ENCODE measurements around the gene SPATA17. TPM values are rescaled to one million over a fixed set of nuclear protein-coding genes. Genes with fewer than 3 reads are reported as not detected.

SPATA17 gene
- total and polyA plus RNA-seq, 2 of the 8 experiments (the other 6 are each of a cell fraction or from before 2014, with no cell fraction given), result 0.17 to 0.48 TPM

DNA sequence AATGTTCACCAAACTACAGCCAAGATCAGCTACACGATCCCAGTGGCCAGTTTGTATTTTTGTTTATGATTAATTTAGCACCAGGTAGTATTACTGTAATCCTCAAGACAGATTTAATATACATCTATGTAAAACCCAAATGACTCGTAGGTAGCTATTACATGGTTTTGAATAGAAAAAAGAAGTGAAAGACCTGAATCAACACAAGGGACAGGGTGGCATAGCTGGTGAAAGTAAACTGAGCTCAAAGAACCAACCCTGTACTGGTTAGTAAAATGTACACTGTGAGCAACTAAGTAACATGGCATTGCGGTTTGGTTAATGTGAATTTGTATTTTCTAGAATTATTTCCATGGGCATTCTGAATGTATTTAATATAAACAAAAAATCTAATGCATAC, 9.1 kb upstream of the SPATA17 start:
- ChIA-PET POLR2A (ENCODE audit: partially characterized antibody) (no interaction called here), CTCF (ENCODE audit: partially characterized antibody) (interaction anchor here (0.5 to 1.2 kb wide), 4 partner anchors 9 to 919 kb away, joined by 3 to 5 read pairs (median 3); partner anchors contain the start of genes GPATCH2 and SPATA17)
- H2BK15ac ChIP-seq (ENCODE audit: low read length), result no peak overlapping the region
- no peak overlapping the region for H3K56ac ChIP-seq (replicated peaks; ENCODE audit: insufficient read length, low read depth, low read length)
- H2AK5ac ChIP-seq (ENCODE audit: low read depth, low read length), result no peak overlapping the region
- FAIRE-seq (no peak), DNase-seq (ENCODE audit: low read depth in 1 of 2, low spot score in 2 of 2) (no peak)
- H4K20me1 ChIP-seq (replicated peaks in 1 of 2; ENCODE audit: control insufficient read depth in 1 of 2, insufficient read depth in 2 of 2, low read length in 2 of 2), result peaks cover 0 to 2% of the 10 kb centered on the region in 2 experiments
- no peaks in the 10 kb centered on the region for H3K27me3 ChIP-seq (replicated peaks in 1 of 4; ENCODE audit: control insufficient read depth in 3 of 4, extremely low read depth in 1 of 4, insufficient read depth in 3 of 4, low read length in 3 of 4)
- H3K23ac ChIP-seq (ENCODE audit: insufficient read length), result no peak overlapping the region
- H2BK12ac ChIP-seq (ENCODE audit: low read depth, low read length), result no peak overlapping the region
- no peaks in the 10 kb centered on the region for H3K23me2 ChIP-seq (ENCODE audit: low read depth, low read length)
- TF ChIP-seq RAD21 (IDR thresholded peaks at IDR 0.05 in 1 of 2, conservative IDR thresholded peaks at IDR 0.05 in 1 of 2; ENCODE audit: low read depth in 2 of 2, low read length in 2 of 2) (no peak), SP1 (IDR thresholded peaks at IDR 0.05; ENCODE audit: low read depth, low read length) (no peak), EGR1 (IDR thresholded peaks at IDR 0.05; ENCODE audit: borderline replicate concordance, low read depth, low read length) (no peak), RBBP5 (IDR thresholded peaks at IDR 0.05; ENCODE audit: borderline replicate concordance, low read depth, low read length) (no peak), SIN3A (conservative IDR thresholded peaks at IDR 0.05 in 1 of 2, IDR thresholded peaks at IDR 0.05 in 1 of 2; ENCODE audit: low read depth in 1 of 2, low read length in 2 of 2) (no peak), ZNF274 (IDR thresholded peaks at IDR 0.05; ENCODE audit: borderline replicate concordance, extremely low read depth, low read length) (no peak), GTF2F1 (IDR thresholded peaks at IDR 0.05; ENCODE audit: borderline replicate concordance, low read depth, low read length) (no peak), ASH2L (IDR thresholded peaks at IDR 0.05; ENCODE audit: low read length) (no peak), NANOG (IDR thresholded peaks at IDR 0.05; ENCODE audit: insufficient read depth, low read depth, low read length, poor library complexity, severe bottlenecking) (no peak), RFX5 (IDR thresholded peaks at IDR 0.05; ENCODE audit: borderline replicate concordance, low read depth, low read length) (no peak)
- peaks cover 0 to 3% (median 0%) of the 10 kb centered on the region in 4 experiments; a peak in 3 of 7 replicates for H3K4me1 ChIP-seq (replicated peaks in 1 of 4; ENCODE audit: control insufficient read depth in 3 of 4, insufficient read depth in 4 of 4, low read length in 3 of 4)
- no peak overlapping the region for H3K14ac ChIP-seq (ENCODE audit: insufficient read length)
- 88% methylated on average over 3 of the region's 3 CpGs; no CpG with 5 or more reads in 1 of the 2 experiments for WGBS, 2 experiments (ENCODE audit: extremely low coverage in 1 of 2, insufficient coverage in 1 of 2, insufficient read length in 1 of 2, insufficient replicate concordance in 2 of 2, low coverage in 1 of 2, low lambda C conversion rate in 2 of 2, missing lambda C conversion rate in 1 of 2)
- no peak overlapping the region for H4K8ac ChIP-seq (ENCODE audit: extremely low read depth, insufficient read depth, low read length)
- H4K5ac ChIP-seq (ENCODE audit: insufficient read length, low read depth, low read length), result no peak overlapping the region
- peaks cover 4% of the 10 kb centered on the region; the same call in 1 of the 2 replicates for H3K79me1 ChIP-seq (ENCODE audit: low read depth, low read length)
- H4K91ac ChIP-seq (replicated peaks; ENCODE audit: insufficient read length, low read length), result no peak overlapping the region
- no peak overlapping the region for H2BK20ac ChIP-seq (ENCODE audit: low read length)
- H2BK120ac ChIP-seq (replicated peaks; ENCODE audit: low read depth, low read length), result no peak overlapping the region
- no peak overlapping the region for H3K4ac ChIP-seq (replicated peaks; ENCODE audit: insufficient read length, low read depth, low read length)
- H3K79me2 ChIP-seq (ENCODE audit: control insufficient read depth in 1 of 2, insufficient read depth in 2 of 2, low read length in 2 of 2), result peaks cover 0 to 37% of the 10 kb centered on the region in 2 experiments; a peak in 2 of 4 replicates
- no peak overlapping the region for H3K27ac ChIP-seq (ENCODE audit: low read depth, low read length)
- H2BK5ac ChIP-seq (ENCODE audit: low read depth, low read length), result no peak overlapping the region
- H3K9ac ChIP-seq (replicated peaks in 1 of 4; ENCODE audit: extremely low read depth in 1 of 4, low read depth in 3 of 4, low read length in 3 of 4), result no peak overlapping the region; a peak in 1 of 7 replicates
- no peak overlapping the region for H3K18ac ChIP-seq (ENCODE audit: extremely low read depth, low read length)
- H3K9me3 ChIP-seq (ENCODE audit: insufficient read depth in 2 of 2, low read depth in 1 of 2, low read length in 1 of 2), result no peaks in the 10 kb centered on the region
- no peak overlapping the region for H3K4me2 ChIP-seq (ENCODE audit: insufficient read depth in 1 of 2, low read depth in 2 of 2, low read length in 2 of 2)
- no peak overlapping the region for H2AFZ ChIP-seq (ENCODE audit: low read length)
- no peak overlapping the region for H3K4me3 ChIP-seq (ENCODE audit: extremely low read depth in 1 of 4, insufficient read depth in 2 of 4, low read depth in 3 of 4, low read length in 4 of 4)
- peaks cover 2 to 14% (median 4%) of the 10 kb centered on the region in 4 experiments; a peak in 6 of 8 replicates for H3K36me3 ChIP-seq (ENCODE audit: control insufficient read depth in 2 of 4, insufficient read depth in 4 of 4, low read length in 3 of 4)

Measured in H1 (cell line).